ENCODE results near the gene MPND.

Gene MPND

DNA sequence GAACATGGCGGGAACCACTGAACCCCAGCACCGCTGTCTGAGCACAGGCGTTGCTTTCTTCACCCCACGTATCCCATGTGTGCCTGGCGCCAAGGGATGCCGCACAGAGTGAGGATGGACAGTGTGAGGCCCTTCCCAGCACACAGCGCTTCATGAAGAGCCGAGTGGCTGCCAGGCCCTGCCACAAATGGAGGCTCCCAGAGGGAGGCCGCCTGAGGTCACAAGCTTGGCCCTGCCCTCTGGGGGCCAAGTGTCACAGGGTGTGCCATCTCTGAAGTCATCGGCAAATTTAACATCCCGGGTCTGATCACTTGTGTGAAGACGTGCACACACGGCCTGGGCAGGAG, 24.4 kb downstream of the MPND start:
- DNase-seq = no peak

DNA sequence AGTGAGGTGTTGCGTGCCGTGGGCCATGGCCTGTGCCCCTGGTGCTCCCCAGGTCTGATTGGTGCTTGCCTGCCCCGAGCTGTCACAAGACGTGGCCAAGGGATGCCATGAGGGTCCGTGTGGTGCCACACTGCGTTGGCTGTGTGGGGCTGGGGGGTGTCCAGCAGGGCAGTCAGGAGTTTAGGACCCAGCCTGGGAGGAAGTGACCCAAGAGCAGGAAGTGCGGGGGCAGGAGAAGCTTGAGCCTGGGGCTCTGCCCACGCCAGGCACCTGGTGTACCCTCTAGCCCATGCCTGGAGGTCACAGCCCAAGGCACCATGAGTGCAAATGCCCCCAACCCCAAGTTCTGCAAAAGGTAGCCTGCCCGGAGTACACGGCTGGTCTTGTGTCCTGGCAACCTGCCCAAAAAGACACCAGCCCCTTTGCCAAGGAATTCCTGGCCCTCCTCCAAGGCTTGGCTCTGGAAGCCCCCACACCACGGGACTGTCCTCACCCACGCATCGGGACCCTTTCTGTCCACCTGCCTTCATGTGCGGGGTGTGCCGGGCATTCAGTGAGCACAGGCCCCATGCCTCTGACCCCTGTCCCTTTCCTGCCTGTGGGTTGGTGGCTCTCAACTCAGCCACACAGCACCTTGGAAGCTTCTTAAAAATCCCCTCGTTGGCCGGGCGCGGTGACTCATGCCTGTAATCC, 24.9 kb downstream of the MPND start:
- DNase-seq = no peak

DNA sequence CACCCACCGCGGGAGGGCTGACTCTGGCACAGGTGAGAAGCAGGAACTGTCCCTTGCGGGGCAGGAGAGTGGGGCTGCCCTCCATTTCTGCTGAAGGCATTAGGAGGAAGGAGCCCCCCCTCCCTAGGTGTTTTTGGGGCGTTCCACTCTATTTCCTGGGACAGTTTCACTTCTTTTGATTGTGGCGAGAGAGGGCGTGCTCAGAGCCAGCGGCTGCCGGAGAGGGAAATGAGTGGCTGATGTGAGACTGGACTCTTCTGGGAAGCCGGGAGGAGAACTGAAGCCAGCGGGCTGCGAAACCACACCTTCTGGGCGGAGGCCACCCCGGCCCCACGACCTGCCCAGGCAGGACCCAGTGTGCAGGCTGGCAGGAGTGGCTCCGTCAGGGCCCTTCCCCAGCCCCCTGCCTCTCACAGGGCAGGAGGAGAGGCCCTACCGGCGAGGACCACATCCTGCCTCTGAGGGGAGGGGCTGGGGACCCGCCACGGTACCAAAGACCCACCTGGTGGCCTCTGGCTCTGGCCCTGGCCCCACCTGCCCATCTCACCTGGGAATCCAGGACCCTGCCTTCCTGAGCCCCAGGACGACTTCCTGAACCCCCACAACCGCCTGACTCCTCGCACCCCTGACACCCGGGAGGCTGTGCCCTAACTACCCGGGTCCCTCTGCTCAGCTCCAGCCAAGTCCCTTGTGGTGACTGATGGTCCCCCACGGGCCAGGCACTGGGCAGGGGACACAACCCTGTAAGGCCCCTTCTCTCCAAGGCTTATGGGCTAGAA, 25.9 kb downstream of the MPND start:
- no peak for DNase-seq

DNA sequence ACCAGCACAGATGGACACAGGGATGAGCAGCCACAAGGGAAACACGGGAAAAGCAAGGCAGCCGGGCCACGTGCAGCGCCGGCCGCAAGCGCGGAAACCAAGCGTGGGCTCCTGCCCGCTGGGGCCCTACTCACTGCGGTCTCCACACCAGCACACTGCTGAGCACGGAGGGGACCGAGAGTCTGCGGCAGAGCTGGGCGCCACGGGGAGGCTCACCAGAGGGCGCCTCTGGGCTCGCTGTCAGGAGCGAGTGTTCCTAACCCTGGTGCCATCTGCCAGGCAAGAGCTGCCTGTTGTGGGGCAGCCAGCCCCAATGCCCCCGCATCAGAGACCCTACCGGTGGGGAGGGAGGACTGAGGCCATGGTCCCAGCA, 26.5 kb downstream of the MPND start:
- no peak for DNase-seq

DNA sequence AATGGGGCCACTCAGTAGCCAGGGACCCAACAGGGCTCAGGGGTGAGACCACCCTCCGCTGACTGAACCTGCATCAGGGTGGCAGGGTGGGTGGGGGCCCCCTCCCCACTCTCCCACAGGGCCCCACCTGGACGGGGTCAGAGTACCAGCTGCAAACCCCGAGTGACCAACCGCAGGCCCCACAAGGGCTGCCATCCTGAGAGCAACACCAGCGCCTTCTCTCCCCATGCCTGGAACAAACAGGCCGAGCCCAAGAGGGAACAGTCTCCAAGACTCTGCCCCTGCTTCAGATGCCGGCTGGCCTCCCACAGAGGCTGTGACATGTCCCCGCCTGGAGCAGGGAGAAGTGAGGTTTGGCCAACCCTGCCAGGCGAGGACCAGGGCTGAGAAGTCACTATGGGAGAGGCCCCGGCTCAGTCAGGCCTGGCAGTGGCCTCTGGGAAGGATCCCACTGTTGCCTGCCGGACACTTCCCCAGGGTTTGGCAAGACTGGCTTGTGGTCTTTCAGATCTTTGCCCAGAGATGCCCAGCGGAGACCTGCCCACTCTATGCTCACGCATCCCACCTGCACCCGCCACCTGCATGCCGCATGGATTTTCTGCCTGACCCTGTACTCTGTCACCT, 27.2 kb downstream of the MPND start:
- DNase-seq = no peak

DNA sequence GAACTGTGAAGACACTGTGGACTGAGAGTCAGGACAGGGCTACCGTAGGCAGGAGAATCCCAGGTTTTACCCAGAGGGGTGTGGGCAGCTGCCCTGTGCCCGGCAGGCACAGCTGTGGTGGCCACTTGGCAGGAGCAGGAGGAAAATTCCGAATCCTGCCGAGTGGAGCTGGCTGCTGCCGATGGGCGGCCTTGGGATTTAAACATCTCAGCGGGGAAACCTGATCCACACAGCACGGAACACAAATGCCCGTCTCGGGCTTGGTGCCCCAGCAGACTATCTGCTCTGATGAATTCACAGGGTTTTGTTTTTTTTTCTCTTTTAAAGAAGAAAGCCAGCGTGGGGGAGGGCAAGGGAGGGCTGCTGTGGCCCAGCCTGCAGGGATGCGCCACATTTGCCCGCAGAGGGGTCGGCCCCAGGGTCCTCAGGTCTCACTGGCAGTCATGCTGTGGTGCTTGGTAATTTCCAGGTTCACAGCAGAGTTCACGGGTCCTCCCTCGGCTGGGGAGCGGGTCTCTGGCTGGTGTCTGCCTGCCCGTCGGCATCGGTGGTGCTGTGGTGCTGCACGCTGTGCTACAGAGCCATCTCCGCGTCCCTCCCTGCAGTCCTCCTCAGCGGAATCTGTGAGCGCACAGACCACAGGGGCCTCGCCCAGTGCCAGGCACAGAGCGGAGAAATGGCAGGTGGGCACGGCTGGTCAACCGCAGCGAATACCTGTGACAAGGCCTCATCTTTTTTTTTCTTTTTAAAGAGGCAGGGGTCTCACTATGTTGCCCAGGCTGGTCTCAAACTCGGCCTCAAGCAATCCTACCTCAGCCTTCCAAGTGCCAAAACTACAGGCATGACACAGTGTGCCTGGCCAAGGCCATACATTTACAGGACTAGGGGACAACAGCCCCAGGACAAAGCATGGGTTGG, 28.1 kb downstream of the MPND start:
- DNase-seq = no peak

DNA sequence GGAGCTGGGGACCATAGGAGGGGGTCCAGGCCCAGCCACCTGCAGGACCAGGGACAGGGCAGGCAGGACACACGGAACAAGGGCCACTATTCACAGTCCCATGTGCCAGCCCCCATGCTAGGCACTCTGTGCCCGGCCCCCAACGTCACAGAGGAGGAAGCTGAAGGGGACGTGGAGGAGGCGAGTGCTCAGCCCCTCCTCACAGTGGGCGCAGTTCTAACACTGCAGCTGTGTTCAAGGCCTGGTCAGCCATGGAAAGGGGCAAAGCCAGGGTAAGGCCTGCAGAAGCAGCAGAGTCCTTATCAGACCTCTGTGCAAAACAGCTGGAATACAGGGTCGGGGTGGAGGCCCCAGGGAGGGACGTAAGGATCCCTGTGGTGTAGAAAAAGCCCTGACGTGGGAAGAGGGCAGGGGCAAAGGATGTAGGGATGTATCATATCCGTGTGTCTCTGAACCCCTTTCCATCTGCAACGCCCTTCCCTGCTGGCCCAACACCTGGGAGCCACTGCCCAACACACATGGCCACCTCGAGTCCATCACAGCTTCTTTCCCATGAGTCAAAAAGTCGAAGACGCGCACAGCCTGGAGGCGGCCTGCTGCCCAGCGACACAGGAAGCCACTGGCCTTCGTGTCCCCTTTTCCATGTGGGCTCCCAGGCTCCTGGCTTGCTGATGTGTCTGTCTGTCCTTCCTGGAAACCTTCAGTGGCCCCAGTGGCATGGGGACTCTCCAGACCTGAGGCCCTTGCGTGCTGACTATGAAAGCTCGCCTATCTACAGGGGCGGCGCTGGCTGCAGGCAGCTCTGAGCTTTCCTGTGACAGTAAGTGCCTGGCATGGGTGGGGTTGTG, 29.0 kb downstream of the MPND start:
- no peak for DNase-seq

DNA sequence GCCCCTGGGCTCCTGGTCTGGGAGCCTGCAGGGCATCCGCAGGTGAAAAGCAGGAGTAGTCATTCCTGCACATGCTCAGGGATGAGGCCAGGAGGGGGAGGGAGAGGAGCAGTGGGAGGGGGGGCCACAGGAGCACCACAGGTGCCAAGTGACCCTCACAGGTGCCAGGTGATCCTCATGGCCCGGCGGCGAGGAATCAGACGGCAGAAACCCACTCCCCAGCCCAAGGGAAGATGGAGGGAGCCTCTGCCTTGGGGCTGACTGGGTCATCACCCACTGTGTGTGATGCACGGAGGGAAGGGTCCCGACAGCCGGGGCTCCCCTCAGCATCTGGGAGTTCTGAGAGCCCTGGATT, 29.6 kb downstream of the MPND start:
- no peak for DNase-seq

DNA sequence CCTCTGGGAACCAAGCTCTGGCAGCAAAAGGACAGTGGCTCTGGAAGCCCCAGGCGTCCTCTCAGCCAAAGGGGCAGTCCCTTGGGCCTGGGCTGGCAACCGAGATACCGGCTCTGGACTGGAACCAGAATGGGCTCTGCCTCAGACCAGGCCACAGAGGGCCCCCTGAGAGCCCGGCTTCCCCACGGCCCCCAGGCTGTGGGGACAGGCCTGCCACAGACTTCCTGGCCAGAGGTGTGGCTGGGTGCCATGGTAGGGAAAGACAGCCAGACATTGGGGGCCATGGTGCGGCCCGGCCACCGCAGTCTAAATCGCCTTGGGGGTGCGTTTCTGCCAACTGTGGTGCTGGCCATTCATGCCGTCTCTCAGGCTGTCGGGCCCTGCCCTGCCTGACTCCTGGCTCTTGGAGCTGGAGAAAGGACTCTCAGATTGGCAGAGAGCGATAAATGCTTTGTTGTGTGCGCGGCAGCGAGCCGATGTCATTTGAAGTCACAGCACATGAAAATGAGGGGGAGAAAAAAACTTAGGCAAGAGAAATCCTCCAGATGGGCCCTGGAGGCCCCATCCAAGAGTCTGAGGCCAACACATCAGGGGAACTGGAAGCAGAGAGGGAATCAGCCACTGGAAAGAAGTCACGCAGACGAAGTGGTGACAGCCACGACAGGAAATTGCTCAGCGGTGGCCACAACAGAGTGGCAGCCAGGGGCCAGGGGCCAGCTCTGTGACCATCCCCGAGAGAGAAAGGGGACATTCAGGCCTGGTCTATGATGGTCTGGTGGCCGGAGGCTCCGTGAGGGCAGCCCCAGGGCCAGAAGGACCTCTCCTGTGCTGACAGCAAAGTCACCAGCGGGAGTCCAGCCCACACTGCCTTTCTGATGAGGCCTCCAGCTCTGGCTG, 30.5 kb downstream of the MPND start:
- DNase-seq = no peak

DNA sequence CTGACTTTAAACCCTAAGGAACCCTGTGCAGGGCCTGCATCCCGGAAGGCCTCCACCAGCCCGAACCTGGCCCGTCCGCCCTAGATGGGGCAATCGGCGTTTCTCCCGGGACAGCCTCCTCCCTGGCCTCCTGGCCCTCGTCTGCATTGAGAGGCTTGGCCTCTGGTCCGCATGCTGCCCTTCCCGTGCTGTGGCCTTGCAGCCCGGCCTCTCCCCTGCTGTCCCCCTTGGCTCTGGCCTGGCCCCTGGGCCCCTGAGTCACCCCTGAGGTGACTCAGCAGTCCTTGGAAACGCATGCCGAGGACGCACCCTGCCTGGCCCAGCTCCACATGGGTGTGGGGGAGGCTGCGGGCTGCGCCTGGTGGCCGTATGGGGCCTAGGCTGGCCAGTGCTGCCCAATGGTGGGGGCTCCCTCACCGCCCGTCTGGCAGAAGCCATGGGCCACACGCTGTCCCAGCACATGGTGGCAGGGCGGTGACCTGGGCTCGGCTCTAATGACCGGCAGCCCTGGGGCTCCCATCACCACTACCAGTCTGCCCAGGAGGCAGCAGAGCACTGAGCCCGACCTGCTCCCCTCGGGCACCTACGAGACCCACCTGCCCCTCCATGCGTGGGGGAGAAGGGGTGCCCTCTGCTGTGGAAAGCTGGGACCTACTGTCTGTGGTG, 31.3 kb downstream of the MPND start:
- no peak for DNase-seq

DNA sequence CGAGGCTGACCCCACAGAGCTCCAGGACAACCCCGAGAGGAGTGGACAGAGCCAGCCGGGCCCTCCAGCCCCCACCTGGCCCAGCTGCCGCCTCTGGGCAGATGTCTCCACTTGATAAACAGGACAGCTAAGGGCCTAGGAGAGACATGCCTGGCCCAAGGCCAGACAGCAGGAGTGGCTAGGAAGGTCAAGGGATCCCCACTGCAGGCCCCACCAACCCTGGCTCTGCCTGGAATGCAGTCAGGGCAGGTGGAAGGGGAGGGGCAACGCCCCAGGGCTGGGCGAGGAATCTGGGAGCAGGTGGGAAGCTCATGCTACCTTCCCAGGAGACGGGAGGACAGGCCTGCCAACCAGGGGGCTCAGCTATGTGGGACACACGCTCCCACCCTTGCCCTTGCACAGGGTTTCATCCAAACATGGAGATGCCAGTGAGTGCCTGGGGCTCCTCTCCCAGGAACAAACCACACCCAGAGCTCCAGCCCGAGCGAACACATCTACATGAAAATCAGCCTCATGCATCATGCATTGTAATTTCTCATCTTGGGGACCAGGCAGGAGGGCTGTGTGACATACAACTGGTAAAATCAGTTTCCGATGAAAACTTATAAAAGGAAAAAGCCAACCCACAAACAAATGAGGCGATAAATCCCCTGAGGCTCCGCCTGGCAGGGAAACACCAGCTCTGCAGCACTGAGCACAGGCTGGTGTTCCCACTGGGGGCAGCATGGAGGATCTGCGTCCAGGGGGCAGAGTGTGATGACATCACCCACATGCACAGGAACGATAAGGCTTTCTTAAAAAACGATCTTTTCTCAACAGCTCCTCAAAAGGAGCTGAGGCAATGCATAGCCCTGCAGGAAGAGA, 32.0 kb downstream of the MPND start:
- no peak for DNase-seq

DNA sequence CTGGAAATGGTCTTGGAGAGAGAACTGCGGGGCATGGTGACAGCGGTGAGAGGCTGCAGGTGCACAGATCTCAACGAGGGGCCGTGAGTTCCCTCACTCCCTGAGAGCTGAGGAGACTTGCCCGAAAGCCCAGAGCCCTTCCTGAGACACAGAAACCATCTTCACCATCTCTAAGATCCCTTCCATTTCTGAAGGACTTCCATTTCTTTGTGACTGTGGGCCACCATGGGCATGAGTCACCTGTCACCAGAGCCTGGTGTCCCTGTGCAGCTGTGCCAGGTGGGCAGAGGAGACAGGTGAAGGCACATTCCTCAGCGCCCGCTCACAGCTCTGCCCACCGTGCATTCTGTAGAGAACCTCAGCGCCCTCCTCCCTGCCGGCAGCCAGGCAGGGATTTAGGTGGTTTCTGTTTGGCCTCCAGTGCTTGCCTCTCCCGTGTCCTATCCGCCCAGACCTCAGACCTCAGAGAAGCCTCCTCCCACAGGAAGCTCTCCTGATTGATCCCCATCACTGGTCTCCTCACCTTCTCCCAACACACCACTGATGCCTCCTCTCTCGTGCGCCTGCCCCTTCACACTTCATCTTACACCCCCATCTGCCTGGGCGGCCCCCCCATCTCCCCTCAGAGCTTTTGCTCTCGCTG, 32.8 kb downstream of the MPND start:
- no peak for DNase-seq

DNA sequence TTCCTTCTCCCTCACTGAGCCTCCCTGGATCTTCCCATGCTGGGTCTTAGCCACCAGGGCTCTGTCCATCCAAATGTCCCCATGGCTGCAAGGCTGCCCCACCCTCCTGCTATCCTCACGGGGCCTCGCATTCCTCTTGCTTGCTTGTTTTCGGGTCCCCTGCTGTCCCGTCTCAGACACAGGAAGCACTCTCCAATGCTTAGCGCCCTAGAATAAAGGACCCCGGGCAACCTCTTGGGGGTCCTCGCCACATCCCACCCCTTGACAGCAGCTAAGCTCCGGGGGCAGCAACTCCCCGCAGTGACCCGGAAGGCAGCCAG, 33.3 kb downstream of the MPND start:
- no peak for DNase-seq

DNA sequence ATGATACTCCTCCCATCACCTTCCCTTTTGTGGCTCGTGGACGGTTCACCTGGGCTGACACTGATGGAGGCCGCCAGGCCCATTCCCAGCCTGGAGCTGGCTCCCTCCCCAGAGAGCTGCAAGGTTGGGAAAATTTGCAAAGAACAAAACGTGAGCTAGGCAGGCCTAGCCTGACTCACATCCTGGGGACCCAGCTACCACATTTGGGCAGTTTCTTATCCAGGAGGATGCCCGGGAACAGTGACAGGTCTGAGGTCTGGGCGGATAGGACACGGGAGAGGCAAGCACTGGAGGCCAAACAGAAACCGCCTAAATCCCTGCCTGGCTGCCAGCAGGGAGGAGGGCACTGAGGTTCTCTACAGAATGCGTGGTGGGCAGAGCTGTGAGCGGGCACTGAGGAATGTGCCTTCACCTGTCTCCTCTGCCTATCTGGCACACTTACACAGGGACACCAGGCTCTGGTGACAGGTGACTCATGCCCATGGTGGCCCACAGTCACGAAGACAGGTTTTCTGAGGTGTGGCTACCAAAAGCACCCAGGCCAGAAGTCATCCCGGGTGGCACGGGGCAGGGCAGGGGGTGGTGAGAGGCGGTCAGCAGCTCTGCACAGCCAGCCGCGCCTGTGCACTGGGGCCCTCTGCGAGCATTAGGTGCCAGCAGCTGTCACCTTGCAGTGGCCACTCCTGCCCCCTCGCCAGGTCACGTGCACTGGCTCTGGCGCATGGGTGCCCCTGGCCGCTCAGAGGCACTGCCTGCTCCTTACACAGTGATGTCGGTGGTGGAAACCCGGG, 33.8 kb downstream of the MPND start:
- DNase-seq = no peak

DNA sequence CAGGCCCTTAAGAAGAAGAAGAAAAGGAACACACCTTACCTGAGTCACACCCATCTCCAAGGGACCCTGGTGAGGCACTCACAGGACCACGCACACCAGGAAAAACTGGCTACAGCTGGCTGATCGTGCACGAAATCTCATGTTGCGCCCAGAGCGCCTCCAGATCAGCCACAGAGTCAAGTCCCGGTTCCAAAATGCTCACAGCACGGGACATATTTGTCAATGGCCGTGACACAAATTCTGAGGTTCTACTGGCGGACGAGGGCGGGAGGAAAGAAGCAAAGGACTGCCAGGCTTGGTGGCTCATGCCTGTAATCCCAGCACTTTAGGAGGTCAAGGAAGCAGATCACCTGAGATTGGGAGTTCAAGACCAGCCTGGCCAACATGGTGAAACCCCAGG, 35.5 kb downstream of the MPND start:
- DNase-seq = no peak

DNA sequence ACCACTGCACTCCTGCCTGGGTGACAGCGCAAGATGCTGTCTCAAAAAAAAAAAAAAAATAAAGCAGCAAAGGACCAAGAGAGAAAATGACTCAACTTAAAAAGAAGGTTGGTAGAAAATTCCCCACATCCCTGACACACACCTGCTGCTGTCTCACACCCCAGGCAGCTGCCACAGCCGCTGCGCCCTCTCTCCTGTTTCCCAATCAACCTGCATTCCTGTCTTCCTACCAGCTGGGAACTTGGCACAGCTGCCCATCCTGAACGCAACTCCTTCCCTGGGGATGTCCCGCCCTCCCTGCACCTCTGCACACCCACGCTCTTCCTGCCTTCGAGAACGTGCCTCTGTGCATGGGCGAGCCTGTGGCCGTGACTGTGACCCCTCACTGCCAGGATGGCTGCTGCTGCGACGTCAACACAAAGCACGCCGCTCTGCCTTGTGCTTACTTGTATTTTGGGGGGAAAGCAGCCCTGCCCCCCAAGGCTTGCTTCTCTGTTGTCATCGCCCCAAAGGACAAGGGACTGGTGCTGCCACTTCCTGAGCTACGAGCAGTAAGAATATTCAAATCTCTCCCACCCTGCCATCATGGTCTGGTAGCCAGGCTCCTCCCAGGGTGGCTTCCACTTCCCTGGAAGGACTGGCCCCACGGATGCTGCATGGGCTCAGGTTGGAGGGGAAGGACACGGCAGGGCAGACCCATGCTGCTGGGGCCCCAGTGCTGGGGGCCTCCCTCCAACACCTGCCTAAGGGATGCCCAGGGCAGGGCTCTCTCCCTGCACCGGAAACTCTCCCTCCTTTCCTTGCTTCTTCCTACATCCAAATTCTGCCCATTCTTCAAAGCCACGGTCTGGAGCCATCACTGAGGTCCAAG, 36.3 kb downstream of the MPND start:
- DNase-seq = no peak

DNA sequence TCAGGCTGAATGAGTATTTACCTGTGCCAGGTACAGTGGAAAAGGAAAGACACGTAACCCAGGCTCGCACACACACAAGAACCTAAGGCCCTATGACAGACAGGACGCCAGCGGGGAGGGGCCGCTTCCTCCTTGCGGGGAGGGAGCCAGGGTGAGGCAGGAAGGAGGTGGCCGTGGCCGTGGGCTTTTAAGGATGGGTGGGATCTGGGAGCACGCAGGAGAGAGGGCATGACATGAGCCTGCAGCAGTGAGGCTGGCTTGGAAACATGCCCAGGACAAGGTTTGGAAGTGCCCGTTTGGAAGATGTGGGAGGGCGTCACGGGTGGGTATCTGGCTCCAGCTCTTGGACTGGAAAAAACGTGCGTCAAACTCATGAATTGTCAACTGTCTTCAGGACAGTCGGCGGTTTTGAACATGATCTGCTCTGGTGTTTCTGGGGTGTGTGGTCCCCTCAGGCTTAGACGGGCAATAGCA, 36.9 kb downstream of the MPND start:
- DNase-seq = no peak

Measured in NCI-H2227 treated with DMSO at 0.1 percent for 48 hours (cell line).